Jurkat, Clone E6-1 (cell line): ENCODE results near the gene CD300A.

Experiments used
- DNase-seq: peaks from one replicate; pipeline ENCODE4 v3.0.0-alpha.2; 2011; ENCODE audit warnings: low read depth, low spot score
- H3K4me3 ChIP-seq: 2 replicates; pipeline ENCODE4 v1.5.1; 2011; ENCODE audit warnings: mild to moderate bottlenecking, low read length, control low read depth, moderate library complexity

The CD300A gene

DNA sequence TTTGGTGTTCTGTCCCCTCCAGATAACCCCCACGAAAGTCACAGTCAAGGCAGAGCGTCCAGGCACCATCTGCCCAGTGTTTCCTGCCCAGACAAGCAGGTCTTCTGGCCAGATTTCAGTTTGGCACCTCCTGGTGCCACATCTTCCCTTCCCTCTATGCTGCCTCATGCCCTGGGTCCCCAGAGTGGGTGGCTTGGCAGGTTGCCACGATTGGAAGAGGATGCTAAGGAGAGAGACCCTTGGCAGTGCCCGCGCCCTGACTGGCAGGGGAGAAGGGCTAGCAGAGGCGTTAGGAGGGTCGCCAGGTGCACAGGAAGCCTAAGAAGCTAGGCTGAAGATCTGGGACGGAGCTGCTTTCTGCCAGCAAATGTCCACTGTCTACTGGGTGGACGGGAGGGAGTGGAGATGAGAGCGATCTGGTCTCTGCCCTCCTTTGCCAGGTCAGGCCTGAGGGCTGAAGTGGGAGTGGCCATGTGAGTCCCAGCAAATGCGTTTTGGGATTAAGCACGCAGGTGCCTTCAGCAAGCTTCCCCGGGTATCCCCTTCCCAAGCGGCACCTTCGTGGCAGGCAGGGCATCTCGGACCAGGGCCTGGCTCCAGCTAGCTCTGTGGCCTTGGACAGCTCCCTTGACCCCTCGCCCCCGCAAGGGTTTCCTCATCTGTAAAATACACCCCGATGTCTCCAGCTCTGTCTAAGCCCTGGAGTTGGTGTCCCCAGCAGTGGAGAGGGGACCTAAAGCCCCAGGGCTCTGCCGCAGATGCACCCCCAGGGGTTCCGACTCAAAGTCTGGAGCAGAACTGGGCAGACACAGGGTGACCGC lies 13.4 kb upstream of the CD300A start:
- H3K4me3 ChIP-seq, result no peak overlapping the region
- no peak for DNase-seq

DNA sequence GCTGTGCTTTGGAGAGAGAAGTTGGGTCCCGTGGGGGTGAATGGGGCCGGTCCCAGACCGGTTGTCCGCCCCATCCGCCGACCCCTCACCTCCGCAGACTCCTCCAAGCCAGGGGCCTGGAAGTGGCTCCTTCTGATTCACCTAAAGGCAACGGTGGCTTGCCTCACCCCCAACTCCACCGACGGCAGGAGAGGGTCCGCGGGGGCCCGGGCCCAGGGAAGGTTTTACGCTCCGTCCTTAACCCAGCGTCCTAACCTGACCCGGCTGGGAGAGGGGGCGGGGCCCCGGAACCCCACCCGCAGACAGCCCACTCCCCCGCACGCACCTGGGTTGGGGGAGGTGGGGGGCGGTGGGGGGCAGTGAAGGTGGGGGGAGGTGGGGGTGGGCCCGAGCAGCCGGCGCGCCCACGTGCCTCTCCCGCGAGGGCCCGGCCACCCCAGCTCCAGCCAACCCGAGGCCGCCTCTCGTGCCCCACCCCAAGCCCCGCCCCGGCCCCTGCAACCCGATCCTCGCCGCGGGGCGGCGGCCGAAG lies 12.7 kb upstream of the CD300A start:
- peak overlapping the region; percentile 15; the same call in 1 of the 2 replicates for H3K4me3 ChIP-seq
- DNase-seq, result no peak

DNA sequence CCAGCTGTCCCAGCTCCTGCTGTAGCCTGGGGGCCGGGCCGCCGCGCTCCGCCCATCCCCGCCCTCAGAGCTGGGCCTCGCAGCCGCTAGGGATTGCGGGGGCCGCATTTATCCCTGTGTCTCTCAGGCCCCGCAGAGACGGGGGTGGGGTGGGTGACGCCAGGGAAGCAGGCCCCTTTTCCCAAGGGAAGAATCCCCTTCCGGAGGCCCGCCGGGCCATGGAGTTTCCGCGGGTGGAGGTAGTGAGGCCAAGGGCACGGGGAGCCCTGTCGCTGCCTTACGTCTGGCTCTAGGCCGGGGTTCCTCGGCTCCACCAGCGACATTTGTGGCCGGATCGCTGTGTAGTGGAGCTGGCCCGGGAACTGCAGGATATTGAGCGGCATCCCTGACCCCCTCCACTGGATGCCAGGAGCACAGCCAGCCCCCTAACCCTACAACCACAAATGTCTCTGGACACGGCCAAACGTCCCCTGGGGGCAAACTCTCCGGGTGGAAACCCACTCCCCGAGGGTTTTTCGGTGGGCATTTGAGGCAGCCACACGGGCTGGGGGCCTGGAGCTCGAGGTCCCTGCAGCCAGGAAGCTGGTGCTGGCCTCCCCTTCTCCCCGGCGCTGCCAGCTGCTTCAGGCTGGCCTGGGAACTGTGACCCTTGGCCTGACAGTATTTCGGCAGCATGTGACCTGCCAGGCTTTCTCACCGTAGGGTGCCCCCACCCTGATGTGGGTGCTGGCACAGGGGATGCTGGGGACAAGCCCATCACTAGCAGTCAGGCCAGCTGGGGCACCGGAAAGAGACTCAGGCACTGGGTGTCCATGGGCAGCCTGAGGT lies 12.0 kb upstream of the CD300A start:
- peak; percentile 52 for DNase-seq
- H3K4me3 ChIP-seq, result no peak overlapping the region; the same call in 1 of the 2 replicates

DNA sequence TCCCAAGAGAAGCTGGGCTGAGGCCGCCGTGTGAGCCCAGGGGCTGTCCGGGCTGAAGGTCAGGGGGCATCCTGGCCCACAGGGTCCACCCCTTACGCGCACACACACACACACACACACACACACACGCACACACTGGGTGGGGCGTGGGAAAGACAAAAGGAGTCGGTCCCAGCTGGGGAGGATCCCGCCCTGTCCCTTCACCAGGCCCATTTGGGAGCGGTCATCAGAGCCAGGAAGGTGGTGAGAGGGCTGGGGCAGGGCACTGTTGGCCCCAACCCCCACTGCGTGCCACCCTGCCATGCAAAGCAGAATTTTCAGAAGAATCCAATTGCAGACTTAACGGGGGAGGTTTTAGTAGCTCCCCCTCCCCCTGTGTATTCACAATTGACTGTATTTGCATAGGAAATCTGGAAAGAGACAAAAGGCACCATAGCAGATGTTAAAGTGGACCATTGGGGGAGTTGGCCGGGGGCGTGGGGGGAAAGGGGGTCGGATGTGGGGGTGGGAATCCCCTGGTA lies 11.3 kb upstream of the CD300A start:
- DNase-seq, result no peak
- H3K4me3 ChIP-seq, result no peak overlapping the region

DNA sequence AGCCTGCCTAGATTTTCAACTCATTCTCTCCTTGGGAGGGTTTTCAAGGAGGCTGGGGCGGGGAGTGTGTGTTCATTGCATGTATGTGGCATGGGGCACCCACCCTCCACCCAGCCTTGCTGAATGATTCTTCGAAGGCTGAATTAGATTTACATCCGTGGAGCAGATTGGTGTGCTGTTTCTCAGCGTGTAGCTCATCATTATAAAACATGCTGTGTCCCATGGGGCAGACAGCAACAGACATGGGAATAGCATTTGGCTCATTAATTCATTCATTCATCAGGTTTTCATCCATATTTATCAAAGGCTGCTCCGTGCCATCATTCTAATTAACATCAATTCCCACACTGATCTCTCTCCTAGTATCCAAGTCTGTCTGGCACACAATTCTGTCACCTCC lies 10.6 kb upstream of the CD300A start:
- H3K4me3 ChIP-seq, result no peak overlapping the region
- DNase-seq, result no peak

DNA sequence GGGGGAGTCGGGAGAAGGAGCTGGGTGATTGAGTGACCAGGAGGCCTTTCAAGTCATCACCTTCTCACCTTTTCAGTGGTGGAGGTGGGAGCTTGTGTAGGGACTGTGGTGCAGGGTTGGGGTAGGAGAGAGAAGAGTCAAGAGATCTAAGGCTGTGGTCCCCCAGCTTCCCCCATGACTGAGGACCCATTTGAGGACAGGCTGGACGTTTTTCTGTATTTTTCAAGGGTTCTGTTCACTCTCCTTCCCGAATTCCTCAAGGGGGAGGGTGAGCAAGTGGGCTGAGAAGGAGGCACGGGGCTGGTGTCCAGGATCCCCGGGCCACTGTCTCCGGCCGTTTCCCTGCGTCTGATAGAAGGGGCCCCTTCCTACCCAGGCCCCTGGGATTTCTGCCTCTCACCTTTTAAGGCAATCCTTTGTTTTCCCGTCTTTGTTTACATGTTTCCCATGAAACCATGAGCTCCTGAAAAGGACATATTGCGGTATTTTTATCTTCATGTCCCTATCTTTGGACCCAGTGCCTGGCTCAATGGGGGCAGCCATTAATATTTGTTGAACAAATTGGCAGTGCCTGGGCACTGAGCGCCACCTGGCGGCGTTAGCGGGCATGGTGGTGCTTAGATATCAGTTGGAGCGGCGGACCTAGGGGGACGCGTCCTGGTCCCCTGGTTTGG lies 9.2 kb upstream of the CD300A start:
- DNase-seq, result no peak
- no peak overlapping the region for H3K4me3 ChIP-seq

DNA sequence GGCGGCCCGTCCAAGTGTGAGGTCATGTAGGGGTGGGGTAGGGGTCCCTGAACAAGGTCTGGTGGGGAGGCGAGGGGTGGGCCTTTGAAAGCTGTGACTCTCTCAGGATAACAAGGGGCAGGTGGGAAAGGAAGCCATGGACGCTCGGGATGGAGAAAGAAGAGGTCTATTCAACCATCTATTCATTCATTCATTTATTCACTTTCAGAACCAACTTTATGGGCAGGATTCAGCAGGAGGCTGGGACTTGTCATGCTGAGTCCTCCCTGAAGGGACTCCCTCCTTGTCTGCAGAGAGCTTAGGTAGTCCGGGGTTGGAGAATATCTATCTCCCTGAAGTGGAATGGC lies 8.6 kb upstream of the CD300A start:
- H3K4me3 ChIP-seq, result no peak overlapping the region

DNA sequence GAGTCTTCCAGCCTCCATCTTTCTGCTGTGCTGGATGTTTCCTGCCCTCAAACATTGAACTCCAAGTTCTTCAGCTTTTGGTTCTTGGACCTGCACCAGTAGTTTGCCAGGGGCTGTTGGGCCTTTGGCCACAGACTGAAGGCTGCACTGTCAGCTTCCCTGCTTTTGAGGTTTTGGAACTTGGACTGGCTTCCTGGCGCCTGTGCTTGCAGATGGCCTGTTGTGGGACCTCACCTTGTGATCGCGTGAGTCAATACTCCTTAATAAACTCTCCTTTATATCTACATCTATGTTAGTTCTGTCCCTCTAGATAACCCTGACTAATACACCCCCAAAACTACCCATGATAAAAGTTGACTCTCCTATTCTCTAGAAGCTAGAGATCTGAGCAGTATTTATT lies 7.6 kb upstream of the CD300A start:
- DNase-seq, result no peak
- no peak overlapping the region for H3K4me3 ChIP-seq

More for the DNA sequence above, 8.6 kb upstream of the CD300A start:
- DNase-seq, result no peak

DNA sequence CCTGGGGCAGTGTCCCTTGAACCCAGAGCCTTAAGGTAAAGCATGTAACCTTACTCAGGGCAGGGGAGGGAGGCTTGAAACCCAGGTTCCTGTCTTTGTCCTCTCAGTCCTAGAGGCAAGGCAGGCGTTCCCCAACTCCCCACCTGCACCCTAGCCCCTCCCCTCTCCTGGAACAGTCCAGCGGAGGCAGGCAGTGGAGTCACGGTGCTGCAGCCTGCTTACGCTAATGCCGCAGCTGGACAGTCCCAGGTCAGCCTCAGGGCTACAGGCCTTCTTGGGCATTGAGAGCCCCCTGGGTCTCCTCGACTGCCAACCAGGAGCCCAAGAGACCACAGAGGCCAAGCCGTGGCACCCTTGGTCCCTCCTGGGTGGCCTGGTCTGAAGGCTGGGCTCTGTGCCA lies 6.8 kb upstream of the CD300A start:
- no peak overlapping the region for H3K4me3 ChIP-seq
- no peak for DNase-seq

DNA sequence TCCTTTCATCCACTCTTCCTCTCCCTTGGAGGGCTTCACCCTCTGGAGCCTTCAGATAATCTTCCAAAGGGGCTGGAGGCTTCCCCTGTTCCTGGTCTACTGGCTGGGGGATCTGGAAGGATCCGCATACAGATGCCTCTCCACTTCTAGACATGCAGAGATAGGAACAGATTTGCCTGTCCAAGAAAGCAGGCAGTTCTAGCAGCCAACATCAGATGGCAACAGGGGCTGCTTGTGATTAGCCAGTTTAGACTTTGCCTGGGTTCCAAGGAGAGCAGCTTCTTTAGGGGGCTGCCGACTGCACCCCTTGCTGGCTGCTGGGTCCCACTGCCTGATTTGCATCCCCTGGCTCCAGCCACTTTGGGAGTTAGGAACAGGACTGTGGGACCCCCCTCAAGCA lies 6.2 kb upstream of the CD300A start:
- DNase-seq, result no peak
- H3K4me3 ChIP-seq, result no peak overlapping the region

DNA sequence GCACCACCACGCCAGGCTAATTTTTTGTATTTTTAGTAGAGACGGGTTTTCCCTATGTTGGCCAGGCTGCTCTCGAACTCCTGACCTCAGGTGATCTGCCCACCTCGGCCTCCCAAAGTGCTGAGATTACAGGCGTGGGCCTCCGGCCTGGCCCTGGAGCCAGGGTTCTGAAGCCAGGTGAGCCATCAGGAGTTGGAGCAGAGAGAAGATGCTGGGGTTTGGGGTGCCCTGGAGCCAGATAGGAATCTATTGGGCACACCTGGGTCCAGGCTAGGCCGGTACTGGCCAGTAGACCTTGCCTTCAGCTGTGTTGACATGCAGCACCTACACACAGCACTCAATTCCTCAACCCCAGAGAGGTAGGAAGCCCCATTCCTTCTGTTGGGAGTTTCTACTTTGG lies 5.4 kb upstream of the CD300A start:
- H3K4me3 ChIP-seq, result no peak overlapping the region
- DNase-seq, result no peak

DNA sequence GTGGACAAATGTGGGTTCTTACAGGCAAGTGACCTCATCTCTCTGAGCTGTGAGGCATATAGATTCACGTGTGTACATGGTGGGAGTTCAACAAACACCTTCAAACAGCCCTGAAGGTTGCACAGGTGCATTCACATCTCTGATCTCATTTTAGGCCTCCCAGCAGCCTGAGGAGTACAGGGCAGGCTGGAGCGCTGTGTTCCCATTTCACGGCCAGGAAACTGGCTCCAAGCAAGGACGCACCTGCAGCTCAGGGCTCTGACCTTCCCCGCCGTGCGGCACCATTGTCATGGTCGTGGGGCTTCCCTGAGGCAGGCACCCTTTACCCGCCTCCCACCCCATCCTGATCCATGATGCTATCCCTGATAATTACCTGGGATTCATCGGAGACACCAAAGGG lies 4.8 kb upstream of the CD300A start:
- DNase-seq, result no peak
- no peak overlapping the region for H3K4me3 ChIP-seq

DNA sequence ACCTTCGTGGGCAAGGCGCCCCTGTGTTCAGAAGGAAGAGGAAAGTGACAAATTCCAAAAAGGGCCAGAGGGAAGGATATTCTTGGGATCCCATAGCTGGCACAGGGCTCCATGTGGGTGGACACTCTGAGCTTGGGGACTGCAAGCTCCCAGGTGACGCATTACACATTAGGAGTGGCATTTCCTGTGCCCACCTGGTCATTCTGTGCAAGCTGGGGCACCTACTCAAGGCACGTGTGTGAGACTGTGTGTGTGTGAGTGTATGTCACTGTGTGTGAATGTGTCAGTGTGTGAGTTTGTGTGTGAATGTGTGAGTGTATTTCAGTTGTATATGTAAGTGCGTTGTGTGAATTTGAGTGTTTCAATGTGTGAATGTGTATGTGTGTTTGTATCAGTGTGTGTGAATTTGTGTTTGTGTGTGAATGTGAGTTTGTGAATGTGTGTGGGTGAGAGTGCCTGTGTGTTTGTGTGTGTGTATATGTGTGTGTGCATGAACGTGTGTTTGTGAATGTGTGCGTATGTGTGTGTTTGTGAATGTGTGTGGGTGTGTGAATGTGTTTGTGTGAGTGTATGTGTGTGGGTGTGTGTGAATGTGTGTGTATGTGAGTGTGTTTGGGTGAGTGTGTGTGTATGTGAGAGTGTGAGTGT lies 1.6 kb upstream of the CD300A start:
- no peak for DNase-seq
- no peak overlapping the region for H3K4me3 ChIP-seq

DNA sequence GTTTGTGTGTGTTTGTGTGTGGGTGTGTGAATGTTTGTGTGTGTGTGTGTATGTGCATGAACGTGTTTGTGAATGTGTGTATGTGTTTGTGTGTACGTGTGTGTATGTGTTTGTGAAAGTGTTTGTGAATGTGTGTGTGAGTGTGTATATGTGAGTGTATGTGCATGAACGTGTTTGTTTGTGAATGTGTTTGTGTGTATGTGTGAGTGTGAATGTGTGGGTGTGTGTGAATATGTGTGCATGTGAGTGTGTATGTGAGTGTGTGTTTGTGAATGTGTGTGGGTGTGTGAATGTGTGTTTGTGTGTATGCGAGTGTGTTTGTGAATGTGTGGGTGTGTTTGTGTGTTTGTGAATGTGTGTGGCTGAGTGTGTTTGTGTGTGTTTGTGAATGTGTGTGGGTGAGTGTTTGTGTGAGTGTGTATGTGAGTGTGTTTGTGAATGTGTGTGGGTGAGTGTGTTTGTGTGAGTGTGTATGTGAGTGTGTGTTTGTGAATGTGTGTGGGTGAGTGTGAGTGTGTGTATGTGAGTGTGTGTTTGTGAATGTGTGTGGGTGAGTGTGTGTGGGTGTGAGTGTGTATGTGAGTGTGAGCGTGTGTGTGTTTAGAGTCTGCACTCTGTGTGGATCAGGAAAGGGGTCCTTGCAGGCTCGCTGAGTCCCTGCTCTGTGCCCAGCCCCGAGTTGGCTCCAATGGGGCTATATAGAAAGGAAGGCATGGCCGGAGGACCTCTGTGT lies 890 bp upstream of the CD300A start:
- no peak overlapping the region for H3K4me3 ChIP-seq
- no peak for DNase-seq

DNA sequence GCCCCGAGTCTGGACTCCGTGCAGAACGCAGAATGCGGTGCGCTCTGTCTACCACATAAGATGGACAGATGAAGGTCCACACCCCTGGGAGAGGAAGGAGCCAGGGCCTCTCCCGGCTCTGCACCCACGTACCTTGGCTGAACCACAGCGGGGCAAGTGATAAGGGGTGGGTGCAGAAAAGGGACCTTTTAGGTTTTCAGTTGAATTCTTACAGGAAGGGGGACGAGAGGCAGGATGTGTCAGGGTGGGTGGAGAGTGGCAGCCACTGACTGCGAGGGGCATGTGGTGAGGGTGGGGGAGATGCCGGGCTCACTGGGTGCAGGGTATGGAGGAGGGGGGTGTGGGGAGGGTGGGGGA lies 372 bp downstream of the CD300A start:
- DNase-seq, result no peak
- H3K4me3 ChIP-seq, result no peak overlapping the region

DNA sequence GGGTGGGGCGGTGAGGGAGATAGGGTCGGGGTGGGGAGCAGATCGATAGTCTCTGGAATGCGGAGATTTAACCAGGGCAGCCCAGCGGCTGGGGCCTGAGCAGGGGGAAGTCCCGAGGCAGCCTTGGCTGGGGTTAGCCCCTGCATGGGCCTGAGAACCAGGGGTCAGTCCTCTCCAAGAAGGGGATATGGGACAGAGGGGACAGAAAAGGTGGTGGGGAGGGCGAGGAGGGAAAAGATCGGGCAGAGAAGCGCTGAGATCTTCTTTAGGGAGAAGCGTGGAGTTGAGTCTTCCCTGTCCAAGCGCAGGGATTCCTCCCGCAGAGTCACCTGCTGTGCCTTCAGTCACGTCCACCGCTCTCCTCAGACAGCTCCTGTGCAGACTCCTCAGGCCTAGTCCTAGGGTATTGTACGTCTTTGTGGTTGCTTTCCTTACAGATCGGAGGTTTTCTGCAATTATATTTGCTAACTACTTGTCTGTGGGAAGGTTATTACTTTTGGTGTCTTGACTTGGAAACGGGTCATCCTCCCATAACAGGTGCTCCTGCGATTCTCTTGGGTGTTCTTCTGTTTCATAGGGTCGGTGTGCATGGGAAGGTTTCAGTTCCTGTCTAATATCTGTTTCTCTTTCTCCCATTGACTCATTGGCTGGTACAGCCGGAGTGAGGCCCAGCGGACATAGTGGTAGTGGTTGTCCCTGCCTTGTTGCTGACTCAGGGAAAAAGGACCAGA lies 952 bp downstream of the CD300A start:
- no peak overlapping the region for H3K4me3 ChIP-seq
- DNase-seq, result no peak

DNA sequence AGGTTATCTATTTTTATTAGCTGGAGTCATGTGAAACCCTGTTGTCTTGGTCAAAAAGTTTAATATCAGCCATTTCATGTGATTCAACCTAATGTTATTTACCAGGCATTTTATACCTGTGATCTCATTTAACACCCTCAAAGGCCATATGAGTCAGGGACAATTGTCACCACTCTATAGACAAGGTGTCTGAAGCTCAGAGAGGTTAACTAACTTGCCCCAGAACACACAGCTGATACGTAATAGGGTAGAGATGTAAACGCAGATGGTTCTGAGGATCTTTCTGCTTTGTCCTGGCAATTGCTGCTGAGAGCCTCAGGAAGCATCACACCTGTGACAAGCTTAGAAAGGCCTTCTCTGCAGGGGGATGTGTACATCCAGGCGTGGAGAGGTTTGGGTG lies 4.9 kb downstream of the CD300A start:
- no peak for DNase-seq
- no peak overlapping the region for H3K4me3 ChIP-seq

DNA sequence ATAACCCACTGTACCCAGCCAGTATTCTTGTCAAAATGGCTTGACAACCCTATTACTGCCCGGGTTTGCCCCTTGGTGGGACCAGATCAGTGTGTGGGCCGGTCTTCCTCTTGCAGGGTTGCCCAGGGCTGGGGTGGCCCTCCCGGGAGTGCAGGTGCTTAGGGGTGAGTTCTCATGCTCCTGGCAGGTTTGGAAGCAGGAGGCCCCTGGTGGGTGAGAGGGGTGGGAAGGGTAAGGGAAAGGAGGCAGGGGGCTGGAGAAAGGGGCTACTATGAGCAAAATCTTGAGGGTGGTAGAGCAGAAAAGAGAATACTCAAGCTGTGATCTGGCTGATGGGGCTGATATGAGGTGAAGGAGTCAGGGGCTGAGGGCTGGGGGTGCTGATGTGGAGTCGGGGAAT lies 6.5 kb downstream of the CD300A start:
- H3K4me3 ChIP-seq, result no peak overlapping the region

More for the DNA sequence above, 6.5 kb downstream of the CD300A start:
- no peak for DNase-seq
